Testis (tissue), 2 donors: ENCODE data around the gene ITGA5.

ENCODE experiments used
- POLR2A ChIP-seq: fragments of 450-650 bp; IDR thresholded peaks from one replicate; pipeline ENCODE4 v1.6.1; 2017; ENCODE audit warnings: antibody characterized with exemption, mild to moderate bottlenecking, moderate library complexity
- TF ChIP-seq, protein P1 (sequence below), 3 experiments: fragments of 450-650 bp in 2 of 3; fragments of 200-600 bp in 1 of 3; sonication (generic) in 1 of 3; IDR thresholded peaks; one replicate each; pipeline ENCODE4 v1.5.1; 2016 to 2019; ENCODE audit warnings: antibody characterized with exemption in 3 of 3, mild to moderate bottlenecking in 2 of 3, moderate library complexity in 1 of 3

DNA sequence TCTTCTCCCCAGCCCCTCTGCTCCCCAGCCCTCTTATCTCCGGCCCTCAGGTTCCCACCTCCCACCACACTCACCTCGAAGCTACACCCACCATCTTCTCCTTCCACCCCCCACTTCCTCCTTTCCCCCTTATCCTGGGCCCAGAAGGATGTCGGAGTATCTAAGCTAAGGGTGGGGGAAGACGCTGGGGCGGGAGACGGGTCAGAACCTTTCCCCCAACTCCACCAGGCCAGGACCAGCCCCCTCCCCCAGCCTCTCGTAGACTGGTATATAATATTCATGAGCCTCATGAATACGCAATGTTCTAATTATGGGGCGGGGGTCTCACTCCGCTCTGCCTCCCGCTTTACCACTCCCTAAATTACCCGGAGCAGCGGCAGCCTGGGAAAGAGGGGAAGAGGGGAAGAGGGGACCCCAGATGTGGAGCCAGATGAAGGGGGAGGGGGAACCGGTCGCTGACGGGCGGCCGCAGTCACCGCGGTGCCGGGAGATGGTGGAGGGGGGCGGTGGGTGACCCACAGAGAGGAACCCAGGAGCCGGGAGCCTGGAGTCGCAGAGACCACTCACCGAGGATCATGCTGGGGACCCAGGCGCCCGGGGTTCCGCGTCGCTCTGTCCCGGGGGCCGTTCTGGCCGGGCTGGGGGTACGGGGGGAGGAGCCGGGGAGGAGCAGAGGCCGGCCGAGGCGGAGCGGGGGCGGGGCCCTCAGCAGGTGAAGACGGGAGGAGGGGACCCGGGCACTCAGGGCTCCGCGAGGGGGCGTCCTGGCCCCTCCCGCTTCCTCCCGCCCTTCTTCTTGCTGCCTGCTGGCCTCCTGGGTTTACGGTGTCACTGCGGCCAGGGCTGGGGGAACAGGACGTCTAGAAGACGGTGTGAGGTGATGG lies 28.2 kb downstream of the ITGA5 start:
- TF ChIP-seq, protein P1, sequence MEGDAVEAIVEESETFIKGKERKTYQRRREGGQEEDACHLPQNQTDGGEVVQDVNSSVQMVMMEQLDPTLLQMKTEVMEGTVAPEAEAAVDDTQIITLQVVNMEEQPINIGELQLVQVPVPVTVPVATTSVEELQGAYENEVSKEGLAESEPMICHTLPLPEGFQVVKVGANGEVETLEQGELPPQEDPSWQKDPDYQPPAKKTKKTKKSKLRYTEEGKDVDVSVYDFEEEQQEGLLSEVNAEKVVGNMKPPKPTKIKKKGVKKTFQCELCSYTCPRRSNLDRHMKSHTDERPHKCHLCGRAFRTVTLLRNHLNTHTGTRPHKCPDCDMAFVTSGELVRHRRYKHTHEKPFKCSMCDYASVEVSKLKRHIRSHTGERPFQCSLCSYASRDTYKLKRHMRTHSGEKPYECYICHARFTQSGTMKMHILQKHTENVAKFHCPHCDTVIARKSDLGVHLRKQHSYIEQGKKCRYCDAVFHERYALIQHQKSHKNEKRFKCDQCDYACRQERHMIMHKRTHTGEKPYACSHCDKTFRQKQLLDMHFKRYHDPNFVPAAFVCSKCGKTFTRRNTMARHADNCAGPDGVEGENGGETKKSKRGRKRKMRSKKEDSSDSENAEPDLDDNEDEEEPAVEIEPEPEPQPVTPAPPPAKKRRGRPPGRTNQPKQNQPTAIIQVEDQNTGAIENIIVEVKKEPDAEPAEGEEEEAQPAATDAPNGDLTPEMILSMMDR (IDR thresholded peaks at IDR 0.05), result no peak
- TF ChIP-seq POLR2A, result no peak
